ENCODE results near the gene SNU13.
A peak's percentile ranks its signal among the peaks of the same experiment; 100 is the strongest.

SNU13 gene

GRCh38 chr22:41672780-41673509 is 15.7 kb downstream of the SNU13 start:
- TF ChIP-seq USF1 (IDR thresholded peaks at IDR 0.05) (no peak), TCF12 (IDR thresholded peaks at IDR 0.05; ENCODE audit: low read depth) (no peak), ZBTB7A (IDR thresholded peaks at IDR 0.05; ENCODE audit: low read depth) (no peak), CEBPB (IDR thresholded peaks at IDR 0.05) (no peak), TEAD4 (IDR thresholded peaks at IDR 0.05) (no peak)

- TF ChIP-seq CEBPB (IDR thresholded peaks at IDR 0.05) = peak; percentile 44; the same call in 1 of the 2 replicates
These were observed 16.6 kb downstream of the SNU13 start for GRCh38 chr22:41672096-41672495.

- no peak for TF ChIP-seq CEBPB (IDR thresholded peaks at IDR 0.05)
These were observed 19.4 kb downstream of the SNU13 start for GRCh38 chr22:41668971-41669911.

GRCh38 chr22:41664951-41665350 is 23.7 kb downstream of the SNU13 start:
- TF ChIP-seq EP300 (IDR thresholded peaks at IDR 0.05; ENCODE audit: borderline replicate concordance) (no peak), MAX (IDR thresholded peaks at IDR 0.05) (no peak), TAF1 (IDR thresholded peaks at IDR 0.05; ENCODE audit: low read depth) (no peak), CREB1 (IDR thresholded peaks at IDR 0.05; ENCODE audit: low read depth) (no peak), NFIC (IDR thresholded peaks at IDR 0.05) (no peak)

- TF ChIP-seq TCF12 (IDR thresholded peaks at IDR 0.05; ENCODE audit: low read depth) (no peak), NFIC (IDR thresholded peaks at IDR 0.05) (no peak), YY1 (IDR thresholded peaks at IDR 0.05; ENCODE audit: low read depth) (no peak), EP300 (IDR thresholded peaks at IDR 0.05; ENCODE audit: borderline replicate concordance) (no peak), TAF1 (IDR thresholded peaks at IDR 0.05; ENCODE audit: low read depth) (no peak), FOXM1 (IDR thresholded peaks at IDR 0.05; ENCODE audit: borderline replicate concordance, low read depth) (no peak), MAX (IDR thresholded peaks at IDR 0.05) (no peak), USF1 (IDR thresholded peaks at IDR 0.05) (no peak), EGR1 (IDR thresholded peaks at IDR 0.05) (no peak), REST (IDR thresholded peaks at IDR 0.05; ENCODE audit: low read depth) (no peak), ZBTB7A (IDR thresholded peaks at IDR 0.05; ENCODE audit: low read depth) (no peak), CREB1 (IDR thresholded peaks at IDR 0.05; ENCODE audit: low read depth) (no peak), CEBPB (IDR thresholded peaks at IDR 0.05) (no peak), RAD21 (IDR thresholded peaks at IDR 0.05; ENCODE audit: low read depth) (no peak)
These were observed 24.2 kb downstream of the SNU13 start for GRCh38 chr22:41664490-41664889.

GRCh38 chr22:41661713-41662112 is 27.0 kb downstream of the SNU13 start:
- TF ChIP-seq TEAD4 (IDR thresholded peaks at IDR 0.05) (no peak), EGR1 (IDR thresholded peaks at IDR 0.05) (no peak), NFIC (IDR thresholded peaks at IDR 0.05) (no peak), EP300 (IDR thresholded peaks at IDR 0.05; ENCODE audit: borderline replicate concordance) (no peak), TAF1 (IDR thresholded peaks at IDR 0.05; ENCODE audit: low read depth) (no peak), CEBPB (IDR thresholded peaks at IDR 0.05) (no peak), CREB1 (IDR thresholded peaks at IDR 0.05; ENCODE audit: low read depth) (no peak), FOXM1 (IDR thresholded peaks at IDR 0.05; ENCODE audit: borderline replicate concordance, low read depth) (no peak), TCF12 (IDR thresholded peaks at IDR 0.05; ENCODE audit: low read depth) (no peak), MAX (IDR thresholded peaks at IDR 0.05) (no peak), YY1 (IDR thresholded peaks at IDR 0.05; ENCODE audit: low read depth) (no peak), RAD21 (IDR thresholded peaks at IDR 0.05; ENCODE audit: low read depth) (no peak), ZBTB7A (IDR thresholded peaks at IDR 0.05; ENCODE audit: low read depth) (no peak), USF1 (IDR thresholded peaks at IDR 0.05) (no peak), REST (IDR thresholded peaks at IDR 0.05; ENCODE audit: low read depth) (no peak)
